HL-60/S4 treated with phorbol 12-myristate 13-acetate at 8.2 ng/mL for 4 days and 3 days (cell line): ENCODE results near the gene KAZALD1.

Experiments used
- in situ Hi-C: fragments of 300-500 bp; cut with MboI; formaldehyde crosslinking; loops from 2 replicates; pipeline ENCODE4 v1.15.0; 2022; ENCODE audit warnings: low sequenced_read_pairs

The KAZALD1 gene

GRCh38 chr10:101047961-101048892 is 13.6 kb upstream of the KAZALD1 start:
- in situ Hi-C loops, result no loop called here

DNA sequence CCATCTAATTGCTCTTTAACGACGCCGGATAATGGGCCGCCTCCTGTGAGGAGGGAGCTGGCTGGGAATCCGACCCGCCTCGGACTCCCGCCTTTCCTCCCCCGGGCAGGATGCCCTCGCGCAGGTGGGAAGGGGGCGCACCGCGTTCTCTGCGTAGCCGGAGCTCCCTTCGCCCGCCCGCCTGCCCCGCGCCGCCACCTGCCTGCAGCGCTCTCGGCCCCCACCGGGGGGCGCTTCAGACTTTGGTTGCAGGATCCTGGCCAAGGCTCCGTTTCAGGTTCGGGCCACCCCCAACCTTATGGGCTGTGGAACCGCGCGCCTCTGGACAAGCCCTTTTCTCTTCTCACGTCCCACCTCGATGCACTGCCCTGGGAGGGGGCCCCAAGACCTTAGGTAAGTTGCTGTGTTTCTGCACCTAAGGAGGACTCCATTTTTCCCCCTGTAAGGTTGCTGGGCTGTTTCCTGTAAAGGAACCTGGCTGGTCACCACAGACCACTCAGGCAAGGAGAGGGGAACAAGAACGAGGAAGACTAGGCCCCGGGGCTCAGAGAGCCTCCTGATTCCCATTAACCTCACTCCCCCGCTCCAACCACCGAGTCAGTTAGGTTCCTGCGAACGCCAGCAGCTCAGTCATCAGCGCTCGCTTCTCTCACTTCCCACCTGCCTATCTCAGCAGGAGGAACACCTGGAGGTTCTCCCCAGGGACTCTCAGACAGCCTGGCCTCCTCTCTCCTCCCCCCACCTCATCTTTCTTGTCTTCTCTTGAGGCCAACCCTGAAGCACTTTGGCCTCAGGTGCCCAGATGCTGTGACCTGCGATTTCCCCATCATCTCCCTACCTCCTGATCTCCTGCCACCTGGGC is 11.3 kb upstream of the KAZALD1 start:
- in situ Hi-C loops, result no loop called here

GRCh38 chr10:101052285-101052684 is 9.5 kb upstream of the KAZALD1 start:
- in situ Hi-C loops, result no loop called here

- in situ Hi-C loops, result no loop called here
Measured at GRCh38 chr10:101053516-101053915, 8.3 kb upstream of the KAZALD1 start.

DNA sequence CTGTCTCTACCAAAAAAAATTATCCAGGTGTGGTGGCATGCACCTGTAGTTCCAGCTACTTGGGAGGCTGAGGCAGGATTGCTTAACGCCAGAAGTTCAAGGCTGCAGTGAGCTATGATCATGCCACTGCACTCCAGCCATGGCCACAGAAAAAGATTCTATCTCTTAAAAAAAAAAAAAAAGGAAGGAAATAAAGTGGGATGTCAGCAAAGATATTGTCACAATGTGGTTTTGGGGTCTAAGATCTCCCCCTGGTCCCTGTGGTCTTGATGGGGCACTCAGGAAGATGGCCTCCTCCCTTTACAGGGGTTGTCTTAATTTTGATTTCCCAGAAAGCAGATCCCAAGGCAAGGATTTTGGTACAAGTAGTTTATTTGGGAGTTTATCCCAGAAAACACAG is 7.4 kb upstream of the KAZALD1 start:
- in situ Hi-C loops, result no loop called here

- in situ Hi-C loops, result no loop called here
Measured at GRCh38 chr10:101054876-101055275, 6.9 kb upstream of the KAZALD1 start.

DNA sequence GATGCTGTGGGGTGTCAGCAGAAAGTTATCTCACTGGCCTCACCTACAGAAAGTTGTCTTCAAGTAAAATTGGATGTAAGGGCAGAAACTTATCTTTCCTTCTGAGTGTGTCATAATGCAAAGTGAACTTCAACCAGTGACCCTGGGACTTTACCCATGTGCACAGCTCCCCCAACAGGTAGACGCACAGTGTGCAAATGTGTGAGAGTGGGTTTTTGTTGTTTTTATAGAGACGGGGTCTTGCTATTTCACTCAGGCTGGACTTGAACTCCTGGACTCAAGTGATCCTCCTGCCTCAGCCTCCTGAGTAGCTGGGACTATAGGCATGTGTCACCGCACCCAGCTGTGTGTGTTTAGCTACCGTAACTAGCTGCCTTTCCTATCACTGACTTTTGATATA is 6.4 kb upstream of the KAZALD1 start:
- in situ Hi-C loops, result no loop called here

DNA sequence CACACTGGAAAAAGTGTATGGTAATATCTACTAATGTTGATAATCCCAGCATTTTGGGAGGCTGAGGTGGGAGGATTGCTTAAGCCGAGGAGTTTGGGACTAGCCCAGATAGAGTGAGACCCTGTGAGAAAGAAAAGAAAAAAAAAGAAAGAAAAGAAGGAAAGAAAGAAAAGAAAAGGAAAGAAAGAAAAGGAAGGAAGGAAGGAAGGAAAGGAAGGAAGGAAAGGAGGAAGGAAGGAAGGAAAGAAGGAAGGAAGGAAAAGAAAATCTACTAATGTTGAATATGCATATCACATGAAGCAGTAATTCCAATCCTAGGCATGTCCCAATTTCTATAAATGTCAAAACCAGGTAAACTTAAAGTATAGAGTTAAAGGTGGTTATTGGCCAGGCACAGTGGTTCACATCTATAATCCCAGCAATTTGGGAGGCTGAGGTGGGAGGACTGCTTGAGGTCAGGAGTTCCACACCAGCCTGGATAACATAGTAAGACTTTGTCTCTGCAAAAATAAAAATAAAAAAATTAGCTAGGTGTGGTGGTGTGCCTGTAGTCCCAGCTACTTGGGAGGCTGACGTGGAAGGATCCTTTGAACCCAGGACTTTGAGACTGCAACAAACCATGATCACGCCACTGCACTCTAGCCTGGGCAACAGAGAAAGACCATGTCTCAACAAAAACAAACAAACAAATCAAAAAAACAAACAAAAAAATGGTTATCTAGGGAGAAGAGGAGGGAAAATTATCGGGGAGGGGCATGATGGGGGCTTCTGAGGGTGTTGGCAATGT is 5.2 kb upstream of the KAZALD1 start:
- in situ Hi-C loops, result no loop called here

DNA sequence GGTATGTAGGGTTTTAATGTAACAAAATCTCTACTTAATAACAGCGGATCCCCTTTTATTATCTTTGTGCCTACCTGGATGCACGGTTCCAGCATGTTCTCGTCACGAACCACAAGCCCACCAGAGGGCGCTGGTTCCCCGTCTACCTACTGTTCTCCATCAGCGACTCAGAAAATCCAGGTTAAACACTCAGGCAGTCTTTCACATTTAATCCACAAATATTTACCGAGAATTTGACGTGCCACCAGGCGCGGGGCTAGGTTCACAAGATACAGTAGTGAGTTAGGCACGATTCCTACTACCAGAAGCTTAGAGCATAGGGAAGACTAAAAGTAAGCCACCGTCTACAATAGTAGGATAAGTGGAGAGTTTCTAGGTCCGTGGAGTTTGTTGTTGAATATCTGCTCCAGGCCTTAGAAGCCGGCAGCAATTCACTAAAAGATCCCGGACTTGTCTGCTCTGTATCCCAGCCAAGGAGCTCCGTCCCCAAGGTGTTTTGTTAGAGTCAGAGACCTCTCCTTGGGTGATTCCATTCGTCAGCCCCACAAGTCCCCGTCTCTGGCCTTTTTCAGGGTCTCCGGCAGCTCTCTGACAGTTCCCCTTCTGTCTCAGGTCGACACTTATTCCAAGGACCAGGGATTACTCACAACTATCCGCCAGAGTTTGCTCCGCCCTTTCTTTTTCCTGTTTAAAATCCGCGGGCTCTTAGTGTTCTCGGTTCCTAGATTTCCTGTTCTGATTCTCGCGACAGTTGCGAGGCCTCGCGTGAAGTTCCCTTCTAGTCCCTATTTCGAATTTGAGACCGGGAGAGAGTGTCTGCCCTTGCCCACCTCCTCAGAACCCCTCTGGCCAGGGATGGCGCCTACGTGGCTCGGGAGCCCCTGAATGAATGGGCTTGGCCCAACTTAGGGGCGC is 1.5 kb upstream of the KAZALD1 start:
- in situ Hi-C loops, result no loop called here

- in situ Hi-C loops, result no loop called here
Measured at GRCh38 chr10:101060951-101061623, 702 bp upstream of the KAZALD1 start.

GRCh38 chr10:101062232-101063049 is 652 bp downstream of the KAZALD1 start:
- in situ Hi-C loops, result no loop called here

- in situ Hi-C loops, result no loop called here
Measured at GRCh38 chr10:101063050-101063525, 1.3 kb downstream of the KAZALD1 start.

- in situ Hi-C loops, result no loop called here
Measured at GRCh38 chr10:101063548-101064414, 2.0 kb downstream of the KAZALD1 start.

GRCh38 chr10:101064415-101065030 is 2.7 kb downstream of the KAZALD1 start:
- in situ Hi-C loops, result no loop called here

DNA sequence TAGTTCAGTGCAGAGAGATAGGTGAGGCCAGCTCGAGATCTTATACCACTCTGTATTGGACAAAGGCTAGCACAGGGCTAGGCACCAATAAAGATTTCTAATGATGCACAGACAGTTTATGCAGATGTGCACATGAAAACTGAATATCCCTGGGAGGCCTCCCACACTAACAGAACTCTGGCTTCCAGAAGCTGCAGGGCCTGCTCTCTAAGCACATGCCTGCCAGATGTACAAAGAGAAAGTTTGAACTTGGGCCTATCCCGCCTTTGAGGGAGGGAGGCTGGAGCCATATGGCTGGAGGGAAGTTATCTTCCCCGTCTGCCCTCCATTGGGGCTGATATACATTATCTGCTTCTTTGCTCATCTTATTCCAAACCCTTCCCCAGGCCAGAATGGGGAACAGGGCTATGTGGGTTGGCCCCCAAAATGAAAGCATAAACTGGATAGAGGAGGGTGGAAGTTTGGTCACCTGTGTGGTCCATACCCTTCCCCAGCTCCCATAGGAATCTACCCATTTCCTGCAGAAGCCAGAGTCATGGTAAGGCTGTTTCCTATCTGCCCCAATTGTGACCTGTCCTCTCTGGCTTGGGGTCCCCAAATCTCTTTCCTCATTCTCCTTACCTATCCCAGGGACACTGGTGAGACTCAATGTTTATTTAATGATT is 3.8 kb downstream of the KAZALD1 start:
- in situ Hi-C loops, result no loop called here

DNA sequence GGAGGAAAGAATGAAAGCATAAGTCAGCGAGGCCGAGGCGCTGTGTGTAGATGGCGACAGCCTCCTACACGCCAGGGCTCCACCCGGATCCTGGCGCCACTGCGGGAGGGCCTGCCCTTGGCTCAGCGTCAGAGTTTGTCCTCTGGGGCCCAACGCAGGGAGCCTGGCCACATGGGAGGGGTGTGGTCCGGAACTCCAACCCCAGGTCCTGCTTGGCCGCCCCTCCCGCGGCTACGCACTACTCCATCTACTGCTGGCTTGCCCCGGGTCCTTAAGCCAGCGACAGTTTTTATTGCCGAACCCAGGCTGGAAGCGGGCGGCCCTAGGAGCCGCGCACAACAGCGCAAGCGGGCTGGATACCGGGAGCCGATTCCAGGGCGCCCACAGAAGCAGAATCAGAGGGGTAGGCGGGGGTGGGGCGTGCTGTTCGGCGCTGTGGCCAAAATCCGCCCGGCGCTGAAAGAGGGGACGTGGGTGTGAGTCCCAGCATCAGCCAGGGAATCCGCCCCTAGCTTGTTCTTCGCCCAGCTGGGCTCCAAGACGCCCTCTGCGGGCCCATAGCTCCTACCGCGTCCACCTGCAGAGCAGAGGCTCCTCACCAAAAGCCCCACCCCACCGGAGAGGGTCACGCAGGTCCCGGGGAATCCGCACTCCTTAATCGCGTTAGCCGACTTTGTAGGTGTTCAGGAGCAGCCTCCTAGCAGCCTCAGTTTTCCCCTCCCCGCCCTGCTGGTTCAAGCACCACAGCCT is 4.5 kb downstream of the KAZALD1 start:
- in situ Hi-C loops, result no loop called here
